GM12878 (cell line): Measurements from ENCODE around the gene TMEM41B. TPM values are rescaled to one million over a fixed set of nuclear protein-coding genes. Genes with fewer than 3 reads are reported as not detected.

Experiments used
- ATAC-seq: fragments of 200-7000 bp; cut with Tn5 transposase; 3 replicates; pipeline ENCODE4 v1.9.1; 2020; ENCODE audit warnings: mild to moderate bottlenecking, moderate library complexity
- BruUV-seq: library from RNA; stranded (reverse); fragments of 400-500 nt; replicated peaks from 2 replicates; lab custom pipeline; 2021; lab: Mats Ljungman, UMichigan
- CTCF ChIA-PET: fragments of 300-600 bp; sonication (Branson Sonifier 250); formaldehyde crosslinking; extraction: SDS; loops from one replicate; lab custom pipeline; 2021; ENCODE audit warnings: inconsistent platforms; lab: Yijun Ruan, JAX
- POLR2A ChIA-PET: fragments of 350-600 bp; formaldehyde crosslinking; extraction: SDS; loops from one replicate; lab custom pipeline; 2021; ENCODE audit warnings: inconsistent platforms; lab: Charles Lee
- RAD21 ChIA-PET: fragments of 300-600 bp; sonication (Branson Sonifier 250); formaldehyde crosslinking; loops from one replicate; lab custom pipeline; 2023; ENCODE audit warnings: antibody characterized with exemption; ENCODE audit not compliant: unreplicated experiment; lab: Charles Lee
- SMC1A ChIA-PET: fragments of 300-600 bp; sonication (Branson Sonifier 250); formaldehyde crosslinking; loops from one replicate; lab custom pipeline; 2023; ENCODE audit not compliant: unreplicated experiment, uncharacterized antibody; lab: Charles Lee
- DNase-seq: peaks from one replicate; pipeline ENCODE4 v3.0.0-alpha.2; 2011; ENCODE audit warnings: low read depth, low spot score
- FAIRE-seq: peaks from 3 replicates; lab custom pipeline; 2011; peaks lifted over from hg19 to GRCh38; lab: Jason Lieb, UNC
- H2AFZ ChIP-seq: 2 replicates; pipeline ENCODE4 v1.6.0; 2011; ENCODE audit warnings: low read depth, low read length, control low read depth; ENCODE audit not compliant: control insufficient read depth
- H3K27ac ChIP-seq: 2 replicates; pipeline ENCODE4 v1.5.1; 2011; ENCODE audit warnings: control low read depth; ENCODE audit not compliant: control insufficient read depth, insufficient read depth
- H3K27me3 ChIP-seq, 2 experiments: replicated peaks in 1 of 2; 2 replicates each; pipeline versions ENCODE4 v1.6.0 to v1.6.1; 2011; ENCODE audit warnings: low read length in 1 of 2; ENCODE audit not compliant: control insufficient read depth in 2 of 2, insufficient read depth in 2 of 2
- H3K36me3 ChIP-seq, 2 experiments: 2 replicates each; pipeline ENCODE4 v1.5.1; 2011; ENCODE audit warnings: low read length in 1 of 2; ENCODE audit not compliant: control insufficient read depth in 2 of 2, insufficient read depth in 2 of 2
- H3K4me1 ChIP-seq: 2 replicates; pipeline ENCODE4 v1.6.1; 2011; ENCODE audit warnings: mild to moderate bottlenecking, low read length, moderate library complexity, mixed read lengths; ENCODE audit not compliant: control insufficient read depth, insufficient read depth
- H3K4me2 ChIP-seq: 2 replicates; pipeline ENCODE4 v1.6.0; 2011; ENCODE audit warnings: control low read depth; ENCODE audit not compliant: control insufficient read depth, insufficient read depth
- H3K4me3 ChIP-seq: fragments of 200-600 bp; sonication (generic); 2 replicates; pipeline ENCODE4 v1.5.1; 2016
- H3K79me2 ChIP-seq: 2 replicates; pipeline ENCODE4 v1.6.0; 2011; ENCODE audit warnings: low read length; ENCODE audit not compliant: control insufficient read depth, insufficient read depth
- H3K9ac ChIP-seq: 2 replicates; pipeline ENCODE4 v1.8.0; 2011; ENCODE audit warnings: low read length, control low read depth, mixed read lengths; ENCODE audit not compliant: control insufficient read depth, insufficient read depth
- H3K9me3 ChIP-seq: replicated peaks from 3 replicates; pipeline ENCODE4 v1.5.1; 2011; ENCODE audit warnings: mild to moderate bottlenecking, low read length; ENCODE audit not compliant: control insufficient read depth, insufficient read depth
- H4K20me1 ChIP-seq: 2 replicates; pipeline ENCODE4 v1.6.0; 2011; ENCODE audit not compliant: control insufficient read depth, insufficient read depth
- BCLAF1 ChIP-seq: fragments of 450-650 bp; IDR thresholded peaks from 2 replicates; pipeline ENCODE4 v1.6.1; 2017; ENCODE audit warnings: antibody characterized with exemption, mild to moderate bottlenecking, moderate library complexity
- ELK1 ChIP-seq: IDR thresholded peaks from 2 replicates; pipeline ENCODE4 v1.6.1; 2012; ENCODE audit warnings: low read depth, low read length, improper control_type of control experiment
- ETV6 ChIP-seq, 2 experiments: fragments of 450-650 bp in 1 of 2; IDR thresholded peaks in 1 of 2; conservative IDR thresholded peaks in 1 of 2; 2 replicates each; pipeline ENCODE4 v1.6.1; 2014; ENCODE audit warnings: antibody characterized with exemption in 1 of 2, borderline replicate concordance in 1 of 2, low read depth in 1 of 2, mild to moderate bottlenecking in 1 of 2, moderate library complexity in 1 of 2
- LARP7 ChIP-seq: fragments of 450-650 bp; IDR thresholded peaks from 2 replicates; pipeline ENCODE4 v1.6.1; 2017; ENCODE audit warnings: mild to moderate bottlenecking
- MTA2 ChIP-seq: fragments of 450-650 bp; IDR thresholded peaks from 2 replicates; pipeline ENCODE4 v1.6.1; 2016; ENCODE audit warnings: low read depth, mild to moderate bottlenecking, moderate library complexity
- MYB ChIP-seq: fragments of 150-350 bp; IDR thresholded peaks from 2 replicates; pipeline ENCODE4 v1.6.1; 2014; ENCODE audit warnings: mild to moderate bottlenecking, low read depth, low read length, borderline replicate concordance
- NFXL1 ChIP-seq: fragments of 450-650 bp; IDR thresholded peaks from 2 replicates; pipeline ENCODE4 v1.6.1; 2017; ENCODE audit warnings: antibody characterized with exemption, mild to moderate bottlenecking, borderline replicate concordance
- PRDM15 ChIP-seq: fragments of 450-650 bp; formaldehyde crosslinking; IDR thresholded peaks from 2 replicates; pipeline ENCODE4 v1.4.0; 2020; ENCODE audit warnings: mild to moderate bottlenecking, moderate library complexity
- RAD51 ChIP-seq: fragments of 450-650 bp; IDR thresholded peaks from 2 replicates; pipeline ENCODE4 v1.6.1; 2016; ENCODE audit warnings: moderate library complexity, mild to moderate bottlenecking, inconsistent platforms
- RCOR1 ChIP-seq: conservative IDR thresholded peaks from 2 replicates; pipeline ENCODE4 v1.6.1; 2012; ENCODE audit warnings: low read depth, low read length, improper control_type of control experiment
- REST ChIP-seq: IDR thresholded peaks from 2 replicates; pipeline ENCODE4 v1.6.1; 2012; ENCODE audit warnings: mild to moderate bottlenecking, low read depth, low read length
- SMC3 ChIP-seq: IDR thresholded peaks from 2 replicates; pipeline ENCODE4 v1.6.1; 2011; ENCODE audit warnings: low read length, improper control_type of control experiment, borderline replicate concordance
- STAT1 ChIP-seq: fragments of 450-650 bp; conservative IDR thresholded peaks from 2 replicates; pipeline ENCODE4 v1.6.1; 2014; ENCODE audit warnings: antibody characterized with exemption, mild to moderate bottlenecking
- WGBS: methylation state at CpG from one replicate; pipeline ENCODE4 v1.1.6; 2016; ENCODE audit warnings: low lambda C conversion rate; ENCODE audit not compliant: insufficient replicate concordance, insufficient coverage; ENCODE audit errors: missing lambda C conversion rate; 5-methylcytosine and 5-hydroxymethylcytosine counted together
- in situ Hi-C: fragments of 300-500 bp; cut with MboI; formaldehyde crosslinking; loops from 9 replicates; pipeline ENCODE4 v1.14.3; 2018; ENCODE audit warnings: mixed read lengths
- intact Hi-C: fragments of 100-400 bp; cut with micrococcal nuclease; formaldehyde crosslinking; loops from one replicate; pipeline ENCODE4 v1.14.2; 2022; ENCODE audit not compliant: unreplicated experiment
- polyA plus RNA-seq, 11 experiments: library from polyadenylated mRNA; depleted of rRNA in 4 of 11; unstranded in 6 of 11; stranded (reverse) in 5 of 11; fragments of >200 nt; fragmentation: Nextera tagmentation in 4 of 11; fragmentation: Illumina TruSeq in 1 of 11; extraction: Ambion mirVana in 4 of 11; extraction: Trizol in 1 of 11; gene quantifications; 1 replicate in 1 of 11; 2 replicates in 10 of 11; pipeline versions ENCODE4 v1.2.1 to v1.2.3, GENCODE V29; 2011 to 2016; ENCODE audit warnings: inconsistent platforms in 2 of 11, missing spikeins in 2 of 11, low read depth in 1 of 11
- total RNA-seq, 4 experiments: library from RNA; depleted of rRNA in 3 of 4; stranded (reverse); fragments of >200 nt in 3 of 4; fragmentation: Illumina TruSeq in 1 of 4; extraction: Trizol in 1 of 4; gene quantifications; 2 replicates each; pipeline versions ENCODE4 v1.2.1 to v1.2.3, GENCODE V29; 2013 to 2021

TMEM41B gene
- total and polyA plus RNA-seq, 10 of the 15 experiments (the other 5 are each of a cell fraction or from before 2014, with no cell fraction given), result 8.0 to 31.0 (median 20.5) TPM

GRCh38 chr11:9267680-9268079 is 46.7 kb downstream of the TMEM41B start:
- SMC1A ChIA-PET, result no interaction called here
- CTCF ChIA-PET, result no interaction called here
- TF ChIP-seq RCOR1 (no peak), STAT1 (no peak), RAD51 (no peak), ETV6 (conservative IDR thresholded peaks at IDR 0.05 in 1 of 2, IDR thresholded peaks at IDR 0.05 in 1 of 2; ENCODE audit: borderline replicate concordance in 1 of 2, low read depth in 1 of 2) (no peak), LARP7 (no peak), REST (no peak), BCLAF1 (no peak), MYB (no peak), NFXL1 (no peak), SMC3 (no peak), MTA2 (no peak), ELK1 (no peak), PRDM15 (CRISPR knock-in tag) (no peak)

More at GRCh38 chr11:9267680-9268079, 46.7 kb downstream of the TMEM41B start:
- H3K4me1 ChIP-seq, result peaks cover 3% of the 10 kb centered on the region; the same call in 1 of the 2 replicates
- no peak overlapping the region for H3K9ac ChIP-seq
- no peaks in the 10 kb centered on the region; a peak in 1 of 4 replicates for H3K36me3 ChIP-seq
- peaks cover 13% of the 10 kb centered on the region for H3K79me2 ChIP-seq
- H3K4me3 ChIP-seq, result no peak overlapping the region
- POLR2A ChIA-PET, result interaction anchor here (0.6 kb wide), 1 partner anchor 40 kb away, joined by 3 read pairs; no protein-coding TSS in a partner anchor
- DNase-seq (no peak), ATAC-seq (no peak), FAIRE-seq (no peak)
- intact Hi-C loops (no loop called here), in situ Hi-C loops (no loop called here)
- H3K4me2 ChIP-seq, result no peak overlapping the region
- H4K20me1 ChIP-seq, result no peaks in the 10 kb centered on the region
- H3K9me3 ChIP-seq, result no peaks in the 10 kb centered on the region
- RAD21 ChIA-PET, result no interaction called here
- no peak overlapping the region for H3K27ac ChIP-seq
- no peak overlapping the region for H2AFZ ChIP-seq
- 0 out of 4 replicates have a peak, but pooled peaks cover 0 to 4% of the 10 kb centered on the region in 2 experiments for H3K27me3 ChIP-seq
- WGBS, result 99% methylated on average over 4 of the region's 4 CpGs
- no TSS peak for BruUV-seq
